GM23338 (cell line): Measurements from ENCODE around the gene LUZP2. TPM values are rescaled to one million over a fixed set of nuclear protein-coding genes. Genes with fewer than 3 reads are reported as not detected.

Source experiments
- ATAC-seq: fragments of 200-7000 bp; cut with Tn5 transposase; 3 replicates; pipeline ENCODE4 v1.9.1; 2020
- DNase-seq: peaks from one replicate; pipeline ENCODE4 v3.0.0-alpha.2; 2015; ENCODE audit warnings: low spot score
- H2AFZ ChIP-seq: fragments of 200-600 bp; sonication (generic); 2 replicates; pipeline ENCODE4 v1.8.0; 2016; ENCODE audit warnings: antibody characterized with exemption, mild to moderate bottlenecking, moderate library complexity
- H3F3A ChIP-seq: fragments of 200-600 bp; sonication (generic); replicated peaks from 2 replicates; pipeline ENCODE4 v1.8.0; 2017; ENCODE audit warnings: antibody characterized with exemption, mixed run types, low read depth
- H3K27ac ChIP-seq: fragments of 200-600 bp; sonication (generic); 2 replicates; pipeline ENCODE4 v1.6.1; 2016; ENCODE audit warnings: low read depth
- H3K27me3 ChIP-seq: fragments of 200-600 bp; sonication (generic); 2 replicates; pipeline ENCODE4 v1.8.0; 2016; ENCODE audit warnings: mild to moderate bottlenecking, mixed run types, moderate library complexity; ENCODE audit not compliant: insufficient read depth
- H3K36me3 ChIP-seq: fragments of 200-600 bp; sonication (generic); 2 replicates; pipeline ENCODE4 v1.8.0; 2016; ENCODE audit warnings: mild to moderate bottlenecking; ENCODE audit not compliant: insufficient read depth
- H3K4me1 ChIP-seq: fragments of 200-600 bp; sonication (generic); 2 replicates; pipeline ENCODE4 v1.8.0; 2016; ENCODE audit warnings: mild to moderate bottlenecking, moderate library complexity; ENCODE audit not compliant: insufficient read depth
- H3K4me2 ChIP-seq: fragments of 200-600 bp; sonication (generic); 2 replicates; pipeline ENCODE4 v1.7.1; 2017; ENCODE audit warnings: mixed run types
- H3K4me3 ChIP-seq: fragments of 200-600 bp; sonication (generic); 2 replicates; pipeline ENCODE4 v1.6.1; 2016; ENCODE audit warnings: mixed run types
- H3K79me2 ChIP-seq: fragments of 200-600 bp; sonication (generic); replicated peaks from 2 replicates; pipeline ENCODE4 v1.8.0; 2017; ENCODE audit warnings: mild to moderate bottlenecking; ENCODE audit not compliant: insufficient read depth
- H3K9me2 ChIP-seq: fragments of 200-600 bp; sonication (generic); 2 replicates; pipeline ENCODE4 v1.8.0; 2017; ENCODE audit not compliant: insufficient read depth
- H4K20me1 ChIP-seq: fragments of 200-600 bp; sonication (generic); replicated peaks from 2 replicates; pipeline ENCODE4 v1.8.0; 2017; ENCODE audit warnings: mild to moderate bottlenecking; ENCODE audit not compliant: insufficient read depth
- H3K27ac Mint-ChIP-seq: 2 replicates; pipeline ENCODE4 v1.8.0; 2020; ENCODE audit warnings: inconsistent platforms, mild to moderate bottlenecking, moderate library complexity, mixed read lengths
- H3K27me3 Mint-ChIP-seq: 3 replicates; pipeline ENCODE4 v1.8.0; 2022; ENCODE audit warnings: low read depth, mild to moderate bottlenecking, moderate library complexity, mixed read lengths, inconsistent platforms; ENCODE audit not compliant: insufficient read depth, poor library complexity
- H3K36me3 Mint-ChIP-seq: 3 replicates; pipeline ENCODE4 v1.8.0; 2021; ENCODE audit warnings: low read depth, mild to moderate bottlenecking, inconsistent platforms, moderate library complexity, mixed read lengths
- H3K4me1 Mint-ChIP-seq: 3 replicates; pipeline ENCODE4 v1.8.0; 2020; ENCODE audit warnings: mild to moderate bottlenecking, inconsistent platforms, mixed read lengths
- H3K4me3 Mint-ChIP-seq: 3 replicates; pipeline ENCODE4 v1.8.0; 2021; ENCODE audit warnings: moderate library complexity, mild to moderate bottlenecking, inconsistent platforms, mixed read lengths
- H3K9me3 Mint-ChIP-seq: 3 replicates; pipeline ENCODE4 v1.8.0; 2020; ENCODE audit warnings: moderate library complexity, mild to moderate bottlenecking, inconsistent platforms, mixed read lengths
- CREB1 ChIP-seq: fragments of 250-450 bp; sonication (Bioruptor Pico); IDR thresholded peaks from 2 replicates; pipeline ENCODE4 v1.5.0; 2020; ENCODE audit warnings: low read depth, mild to moderate bottlenecking, moderate library complexity
- EZH2phosphoT487 ChIP-seq: fragments of 200-600 bp; sonication (generic); IDR thresholded peaks from one replicate; pipeline ENCODE4 v1.8.1; 2018; ENCODE audit warnings: antibody characterized with exemption; ENCODE audit not compliant: unreplicated experiment
- JUNB ChIP-seq: IDR thresholded peaks from one replicate; pipeline ENCODE4 v1.6.1; 2016; ENCODE audit warnings: antibody characterized with exemption; ENCODE audit not compliant: unreplicated experiment
- NANOG ChIP-seq: IDR thresholded peaks from 2 replicates; pipeline ENCODE4 v1.6.1; 2016; ENCODE audit warnings: antibody characterized with exemption, borderline replicate concordance
- POLR2AphosphoS5 ChIP-seq: IDR thresholded peaks from 2 replicates; pipeline ENCODE4 v1.6.1; 2016; ENCODE audit warnings: antibody characterized with exemption, low read depth
- REST ChIP-seq: IDR thresholded peaks from one replicate; pipeline ENCODE4 v1.6.1; 2018; ENCODE audit warnings: antibody characterized with exemption; ENCODE audit not compliant: unreplicated experiment
- STAT1 ChIP-seq: IDR thresholded peaks from one replicate; pipeline ENCODE4 v1.6.1; 2016; ENCODE audit warnings: antibody characterized with exemption; ENCODE audit not compliant: unreplicated experiment
- ZNF114 ChIP-seq: fragments of 250-450 bp; sonication (Bioruptor Pico); IDR thresholded peaks from 2 replicates; pipeline ENCODE4 v1.5.0; 2020; ENCODE audit warnings: mild to moderate bottlenecking, moderate library complexity
- ZNF331 ChIP-seq: fragments of 250-450 bp; sonication (Bioruptor Pico); IDR thresholded peaks from 2 replicates; pipeline ENCODE4 v1.5.0; 2020; ENCODE audit warnings: low read depth, mild to moderate bottlenecking, moderate library complexity
- ZNF462 ChIP-seq: fragments of 250-450 bp; sonication (Bioruptor Pico); IDR thresholded peaks from 2 replicates; pipeline ENCODE4 v1.5.0; 2020; ENCODE audit warnings: mild to moderate bottlenecking, moderate library complexity
- polyA plus RNA-seq: library from polyadenylated mRNA; unstranded; fragments of >200 nt; fragmentation: Nextera tagmentation; extraction: Ambion mirVana; gene quantifications from 2 replicates; pipeline ENCODE4 v1.2.1, GENCODE V29; 2016
- total RNA-seq: library from RNA; depleted of rRNA; stranded (reverse); fragments of >200 nt; shearing (Covaris generic); gene quantifications from 2 replicates; pipeline ENCODE4 v1.2.3, GENCODE V29; 2014
- TF ChIP-seq, protein P1 (sequence below): IDR thresholded peaks from 2 replicates; pipeline ENCODE4 v1.6.1; 2016; ENCODE audit warnings: antibody characterized with exemption
- TF ChIP-seq, protein P2 (sequence below), 2 experiments: fragments of 200-600 bp in 1 of 2; sonication (generic) in 1 of 2; conservative IDR thresholded peaks; 2 replicates each; pipeline versions ENCODE4 v1.5.1 to v1.6.1; 2016 to 2017; ENCODE audit warnings: antibody characterized with exemption in 2 of 2, low read depth in 2 of 2, mild to moderate bottlenecking in 2 of 2, moderate library complexity in 1 of 2

Gene LUZP2
- total and polyA plus RNA-seq, 2 experiments from 2014 or later: 2.0 to 9.2 TPM

- TF ChIP-seq ZNF462 (CRISPR knock-in tag): no peak
These were observed 541.3 kb downstream of the LUZP2 start (continued) for GRCh38 chr11:25038131-25038530.

DNA sequence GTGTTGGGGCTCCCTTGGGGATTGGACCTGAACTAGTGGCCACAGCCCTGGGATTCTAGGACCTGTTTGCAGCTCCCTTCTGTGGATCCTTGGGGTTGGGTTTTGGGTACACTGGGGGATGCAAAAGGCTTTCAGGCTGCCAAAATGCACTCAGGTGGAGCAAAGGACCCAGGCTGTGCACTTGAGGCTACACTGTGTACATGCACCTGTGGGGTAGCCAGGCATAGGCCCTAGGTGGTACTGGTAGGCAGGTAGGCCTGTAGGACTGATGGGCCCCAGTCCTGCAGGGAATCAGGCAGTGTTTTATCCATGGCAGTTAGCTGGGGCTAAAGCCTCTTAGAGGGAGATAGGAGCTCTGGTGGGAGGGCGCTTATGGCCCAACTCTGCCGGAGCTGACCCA is 542.3 kb downstream of the LUZP2 start:
- Mint-ChIP-seq H3K4me3 (no peak overlapping the region), H3K4me1 (no peaks in the 10 kb centered on the region), H3K9me3 (no peaks in the 10 kb centered on the region), H3K27ac (no peak overlapping the region), H3K36me3 (no peaks in the 10 kb centered on the region), H3K27me3 (no peaks in the 10 kb centered on the region)
- H3K27ac ChIP-seq: no peak overlapping the region
- no peaks in the 10 kb centered on the region for H3K79me2 ChIP-seq
- H3K4me3 ChIP-seq: no peak overlapping the region
- H3K36me3 ChIP-seq: no peaks in the 10 kb centered on the region
- TF ChIP-seq, protein P1, sequence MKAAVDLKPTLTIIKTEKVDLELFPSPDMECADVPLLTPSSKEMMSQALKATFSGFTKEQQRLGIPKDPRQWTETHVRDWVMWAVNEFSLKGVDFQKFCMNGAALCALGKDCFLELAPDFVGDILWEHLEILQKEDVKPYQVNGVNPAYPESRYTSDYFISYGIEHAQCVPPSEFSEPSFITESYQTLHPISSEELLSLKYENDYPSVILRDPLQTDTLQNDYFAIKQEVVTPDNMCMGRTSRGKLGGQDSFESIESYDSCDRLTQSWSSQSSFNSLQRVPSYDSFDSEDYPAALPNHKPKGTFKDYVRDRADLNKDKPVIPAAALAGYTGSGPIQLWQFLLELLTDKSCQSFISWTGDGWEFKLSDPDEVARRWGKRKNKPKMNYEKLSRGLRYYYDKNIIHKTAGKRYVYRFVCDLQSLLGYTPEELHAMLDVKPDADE: no peak
- no peak for TF ChIP-seq CREB1 (CRISPR knock-in tag)
- TF ChIP-seq STAT1: no peak
- TF ChIP-seq EZH2phosphoT487: no peak
- no peak for TF ChIP-seq POLR2AphosphoS5
- no peak for TF ChIP-seq REST
- TF ChIP-seq ZNF331 (CRISPR knock-in tag): no peak
- TF ChIP-seq NANOG: no peak
- TF ChIP-seq ZNF114 (CRISPR knock-in tag): no peak
- TF ChIP-seq, protein P2, sequence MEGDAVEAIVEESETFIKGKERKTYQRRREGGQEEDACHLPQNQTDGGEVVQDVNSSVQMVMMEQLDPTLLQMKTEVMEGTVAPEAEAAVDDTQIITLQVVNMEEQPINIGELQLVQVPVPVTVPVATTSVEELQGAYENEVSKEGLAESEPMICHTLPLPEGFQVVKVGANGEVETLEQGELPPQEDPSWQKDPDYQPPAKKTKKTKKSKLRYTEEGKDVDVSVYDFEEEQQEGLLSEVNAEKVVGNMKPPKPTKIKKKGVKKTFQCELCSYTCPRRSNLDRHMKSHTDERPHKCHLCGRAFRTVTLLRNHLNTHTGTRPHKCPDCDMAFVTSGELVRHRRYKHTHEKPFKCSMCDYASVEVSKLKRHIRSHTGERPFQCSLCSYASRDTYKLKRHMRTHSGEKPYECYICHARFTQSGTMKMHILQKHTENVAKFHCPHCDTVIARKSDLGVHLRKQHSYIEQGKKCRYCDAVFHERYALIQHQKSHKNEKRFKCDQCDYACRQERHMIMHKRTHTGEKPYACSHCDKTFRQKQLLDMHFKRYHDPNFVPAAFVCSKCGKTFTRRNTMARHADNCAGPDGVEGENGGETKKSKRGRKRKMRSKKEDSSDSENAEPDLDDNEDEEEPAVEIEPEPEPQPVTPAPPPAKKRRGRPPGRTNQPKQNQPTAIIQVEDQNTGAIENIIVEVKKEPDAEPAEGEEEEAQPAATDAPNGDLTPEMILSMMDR (conservative IDR thresholded peaks at IDR 0.05; ENCODE audit: low read depth in 2 of 2): no peak
- no peak for TF ChIP-seq JUNB
- DNase-seq: no peak
- H3K27me3 ChIP-seq: no peaks in the 10 kb centered on the region
- no peak overlapping the region for H2AFZ ChIP-seq
- H3F3A ChIP-seq: no peaks in the 10 kb centered on the region
- H3K9me2 ChIP-seq: no peaks in the 10 kb centered on the region
- no peak for ATAC-seq
- no peaks in the 10 kb centered on the region for H3K4me1 ChIP-seq
- no peaks in the 10 kb centered on the region for H4K20me1 ChIP-seq
- H3K4me2 ChIP-seq: no peak overlapping the region
